Gastrocnemius medialis (tissue), 4 donors: ENCODE measurements around the gene SRGAP3.

Experiments
- CTCF ChIP-seq, 5 experiments: fragments of 450-650 bp in 3 of 5; fragments of 200-600 bp in 2 of 5; sonication (generic) in 2 of 5; IDR thresholded peaks in 4 of 5; conservative IDR thresholded peaks in 1 of 5; 1 replicate in 4 of 5; 2 replicates in 1 of 5; pipeline ENCODE4 v1.5.1; 2016 to 2019; ENCODE audit warnings: antibody characterized with exemption in 5 of 5, mild to moderate bottlenecking in 3 of 5, moderate library complexity in 3 of 5
- POLR2A ChIP-seq, 2 donors: fragments of 450-650 bp; IDR thresholded peaks; one replicate each; pipeline ENCODE4 v1.6.1; 2017; ENCODE audit warnings: antibody characterized with exemption in 2 of 2, mild to moderate bottlenecking in 2 of 2, moderate library complexity in 2 of 2

- TF ChIP-seq CTCF (IDR thresholded peaks at IDR 0.05 in 4 of 5, conservative IDR thresholded peaks at IDR 0.05 in 1 of 5) (no peak), POLR2A (IDR thresholded peaks at IDR 0.05) (no peak)
These were observed 178.5 kb downstream of the SRGAP3 start for GRCh38 chr3:9070961-9071360.
